Measurements from ENCODE around the gene CNTNAP5. TPM values are rescaled to one million over a fixed set of nuclear protein-coding genes. Genes with fewer than 3 reads are reported as not detected.

Gene CNTNAP5
- total and polyA plus RNA-seq, 4 experiments from 2014 or later, result not detected

DNA sequence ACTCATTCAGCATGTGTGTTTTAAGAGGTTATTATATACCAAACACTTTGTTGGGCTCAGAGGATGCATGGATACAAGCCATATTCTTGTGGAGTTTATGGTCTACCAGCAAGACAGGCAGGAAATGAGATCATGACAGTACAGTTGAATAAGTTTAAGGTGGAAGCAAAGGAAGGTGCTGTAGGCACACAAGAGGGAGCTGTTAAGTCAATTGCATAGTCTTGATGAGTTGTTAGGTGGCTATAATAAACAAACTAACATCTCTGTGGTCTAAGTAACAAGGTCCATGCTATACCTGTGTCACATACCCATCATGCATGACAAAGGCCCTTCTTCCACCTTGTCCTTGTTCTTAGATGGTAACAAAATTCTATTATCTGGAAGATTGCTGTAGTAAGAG lies 538.3 kb downstream of the CNTNAP5 start:
- no peak overlapping the region for H3K4me3 ChIP-seq (ENCODE audit: low read length in 2 of 2)
- H3K27ac ChIP-seq (ENCODE audit: low read depth, low read length), result no peak overlapping the region
- no peak for DNase-seq
- H3K36me3 ChIP-seq (ENCODE audit: insufficient read depth, low read length), result no peaks in the 10 kb centered on the region
- ChIA-PET CTCF (ENCODE audit: partially characterized antibody) (no interaction called here), POLR2A (ENCODE audit: partially characterized antibody) (no interaction called here)
- H3K27me3 ChIP-seq (ENCODE audit: insufficient read depth, low read length), result no peaks in the 10 kb centered on the region
- no peak overlapping the region for H3K27ac Mint-ChIP-seq
- H3K36me3 Mint-ChIP-seq, result no peaks in the 10 kb centered on the region
- no peaks in the 10 kb centered on the region for H3K27me3 Mint-ChIP-seq
- no peaks in the 10 kb centered on the region for H3K9me3 ChIP-seq (ENCODE audit: control insufficient read depth in 1 of 2, low read length in 2 of 2)
- no peaks in the 10 kb centered on the region for H3K4me1 ChIP-seq (ENCODE audit: insufficient read depth, low read length)
- no peak overlapping the region for H3K4me3 Mint-ChIP-seq
- H3K9me3 Mint-ChIP-seq, result peaks cover 0 to 12% (median 4%) of the 10 kb centered on the region in 8 donors
- H3K4me1 Mint-ChIP-seq, result no peaks in the 10 kb centered on the region
- intact Hi-C loops (cut with micrococcal nuclease), result no loop called here

DNA sequence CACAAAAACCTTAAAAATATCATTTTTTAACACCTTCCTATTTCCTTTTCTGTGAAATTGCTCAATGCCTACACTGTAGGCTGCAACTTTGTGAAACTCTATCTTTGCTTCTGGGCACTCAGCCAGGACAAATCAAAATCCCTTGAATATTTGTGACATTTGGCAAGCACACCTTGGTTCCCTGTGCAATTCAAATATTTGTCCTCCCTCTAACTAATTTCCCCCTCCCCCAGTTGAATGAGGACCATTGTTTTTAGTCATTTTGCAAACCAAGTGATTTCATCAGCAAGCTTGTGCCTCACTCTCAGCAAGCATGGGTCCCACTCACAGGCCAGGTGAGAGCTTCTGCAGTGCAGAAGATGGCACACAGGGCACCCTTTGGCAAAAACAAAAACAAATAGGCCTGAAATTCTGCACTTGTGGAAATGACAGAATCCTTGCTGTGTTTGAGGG lies 541.5 kb downstream of the CNTNAP5 start:
- H3K9me3 Mint-ChIP-seq, result peaks cover 0 to 19% (median 4%) of the 10 kb centered on the region in 8 donors
- H3K27me3 Mint-ChIP-seq, result no peaks in the 10 kb centered on the region
- H3K4me3 ChIP-seq (ENCODE audit: low read length in 2 of 2), result no peak overlapping the region
- intact Hi-C loops (cut with micrococcal nuclease), result no loop called here
- DNase-seq, result no peak
- ChIA-PET POLR2A (ENCODE audit: partially characterized antibody) (no interaction called here), CTCF (ENCODE audit: partially characterized antibody) (no interaction called here)
- no peaks in the 10 kb centered on the region for H3K4me1 Mint-ChIP-seq
- H3K9me3 ChIP-seq (ENCODE audit: control insufficient read depth in 1 of 2, low read length in 2 of 2), result no peaks in the 10 kb centered on the region
- no peaks in the 10 kb centered on the region for H3K36me3 ChIP-seq (ENCODE audit: insufficient read depth, low read length)
- no peak overlapping the region for H3K27ac Mint-ChIP-seq
- H3K27ac ChIP-seq (ENCODE audit: low read depth, low read length), result no peak overlapping the region
- H3K27me3 ChIP-seq (ENCODE audit: insufficient read depth, low read length), result no peaks in the 10 kb centered on the region
- no peaks in the 10 kb centered on the region for H3K4me1 ChIP-seq (ENCODE audit: insufficient read depth, low read length)
- no peak overlapping the region for H3K4me3 Mint-ChIP-seq
- no peaks in the 10 kb centered on the region for H3K36me3 Mint-ChIP-seq

DNA sequence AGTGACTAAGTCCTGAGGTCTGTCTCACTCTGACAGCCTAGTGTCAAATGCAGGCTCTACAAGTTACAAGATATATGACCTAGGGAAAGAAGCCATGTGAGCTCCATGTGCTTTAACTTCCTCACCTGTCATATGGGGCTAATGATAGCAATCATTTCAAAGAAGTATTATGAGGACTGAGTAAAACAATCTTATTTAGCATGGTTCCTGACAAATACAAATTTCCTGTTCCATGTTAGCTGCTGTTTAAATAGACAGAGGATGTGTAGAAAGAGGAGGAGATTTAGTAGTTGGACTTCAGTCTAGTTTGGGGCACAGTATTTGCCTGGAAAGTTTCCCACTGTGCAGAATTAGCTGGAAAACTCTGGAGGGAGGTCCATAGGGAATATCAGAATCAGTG lies 545.8 kb downstream of the CNTNAP5 start:
- no peaks in the 10 kb centered on the region for H3K36me3 ChIP-seq (ENCODE audit: insufficient read depth, low read length)
- no peaks in the 10 kb centered on the region for H3K27me3 Mint-ChIP-seq
- H3K4me3 Mint-ChIP-seq, result no peak overlapping the region
- H3K9me3 Mint-ChIP-seq, result peaks cover 2 to 9% (median 3%) of the 10 kb centered on the region in 8 donors
- no peak overlapping the region for H3K27ac ChIP-seq (ENCODE audit: low read depth, low read length)
- no peaks in the 10 kb centered on the region for H3K27me3 ChIP-seq (ENCODE audit: insufficient read depth, low read length)
- intact Hi-C loops (cut with micrococcal nuclease), result no loop called here
- no peak overlapping the region for H3K27ac Mint-ChIP-seq
- no peaks in the 10 kb centered on the region for H3K9me3 ChIP-seq (ENCODE audit: control insufficient read depth in 1 of 2, low read length in 2 of 2)
- H3K4me1 Mint-ChIP-seq, result no peaks in the 10 kb centered on the region
- H3K36me3 Mint-ChIP-seq, result no peaks in the 10 kb centered on the region
- DNase-seq, result no peak
- no peak overlapping the region for H3K4me3 ChIP-seq (ENCODE audit: low read length in 2 of 2)
- POLR2A ChIA-PET (ENCODE audit: partially characterized antibody), result no interaction called here
- CTCF ChIA-PET (ENCODE audit: partially characterized antibody), result no interaction called here
- H3K4me1 ChIP-seq (ENCODE audit: insufficient read depth, low read length), result no peaks in the 10 kb centered on the region

DNA sequence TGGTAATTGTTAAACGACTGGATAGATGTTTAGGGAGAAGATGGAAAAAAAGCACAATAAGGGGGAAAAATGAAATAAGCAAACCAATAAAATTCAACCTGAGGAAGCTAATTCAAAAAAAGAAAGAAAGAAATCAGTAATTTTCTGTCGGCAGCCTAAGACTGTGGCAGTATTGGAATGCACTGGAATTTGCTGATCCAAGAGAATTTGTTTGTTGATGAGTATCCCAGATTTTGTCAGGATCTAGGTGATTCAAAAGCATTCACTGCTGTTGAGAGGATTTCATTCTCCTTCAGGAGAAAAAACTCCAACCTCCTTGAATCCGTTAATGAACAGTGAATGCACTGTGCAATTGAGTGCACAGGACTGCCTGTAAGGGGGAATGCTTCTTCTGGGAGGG lies 546.7 kb downstream of the CNTNAP5 start:
- no peaks in the 10 kb centered on the region for H3K4me1 ChIP-seq (ENCODE audit: insufficient read depth, low read length)
- DNase-seq, result no peak
- no peaks in the 10 kb centered on the region for H3K36me3 ChIP-seq (ENCODE audit: insufficient read depth, low read length)
- no peak overlapping the region for H3K4me3 ChIP-seq (ENCODE audit: low read length in 2 of 2)
- H3K27ac ChIP-seq (ENCODE audit: low read depth, low read length), result no peak overlapping the region
- POLR2A ChIA-PET (ENCODE audit: partially characterized antibody), result no interaction called here
- H3K4me1 Mint-ChIP-seq, result no peaks in the 10 kb centered on the region
- H3K9me3 Mint-ChIP-seq, result peaks cover 0 to 9% (median 3%) of the 10 kb centered on the region in 8 donors
- no peaks in the 10 kb centered on the region for H3K36me3 Mint-ChIP-seq
- no peaks in the 10 kb centered on the region for H3K27me3 Mint-ChIP-seq
- no peaks in the 10 kb centered on the region for H3K27me3 ChIP-seq (ENCODE audit: insufficient read depth, low read length)
- intact Hi-C loops (cut with micrococcal nuclease), result no loop called here
- no peaks in the 10 kb centered on the region for H3K9me3 ChIP-seq (ENCODE audit: control insufficient read depth in 1 of 2, low read length in 2 of 2)
- no peak overlapping the region for H3K4me3 Mint-ChIP-seq
- CTCF ChIA-PET (ENCODE audit: partially characterized antibody), result no interaction called here
- H3K27ac Mint-ChIP-seq, result no peak overlapping the region

DNA sequence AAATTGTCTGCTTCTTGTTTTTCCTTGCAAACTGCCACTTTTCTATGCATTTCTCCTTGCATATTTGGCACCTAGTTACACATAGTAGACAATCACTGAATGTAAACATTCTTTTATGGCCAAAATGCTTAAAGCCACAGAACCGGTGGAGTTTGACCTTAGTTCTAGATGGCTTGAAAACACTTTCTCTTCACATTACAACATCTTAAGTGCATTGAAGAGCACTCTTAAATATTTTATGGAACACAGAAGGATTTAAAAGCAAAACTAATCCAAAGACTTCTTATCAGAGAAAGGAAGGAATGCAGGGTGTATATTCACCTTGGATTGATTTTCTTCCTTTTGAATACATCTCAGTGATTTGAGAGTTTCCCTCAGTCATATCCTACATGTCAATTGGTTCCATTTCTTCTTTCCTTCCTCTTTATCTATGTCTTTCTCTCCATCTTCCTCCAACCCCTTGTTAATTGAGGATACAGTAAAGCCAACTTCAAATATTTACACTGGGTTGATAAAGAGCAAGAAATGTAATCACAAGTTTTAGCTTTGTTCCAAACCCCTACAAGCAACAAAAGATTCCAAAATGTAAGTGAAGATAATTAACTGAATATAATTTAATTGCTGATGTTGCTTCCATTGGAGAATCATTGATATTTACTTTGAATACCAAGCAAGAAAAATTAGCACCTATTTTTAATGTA lies 548.0 kb downstream of the CNTNAP5 start:
- H3K27ac ChIP-seq (ENCODE audit: low read depth, low read length), result no peak overlapping the region
- POLR2A ChIA-PET (ENCODE audit: partially characterized antibody), result no interaction called here
- no peaks in the 10 kb centered on the region for H3K36me3 ChIP-seq (ENCODE audit: insufficient read depth, low read length)
- intact Hi-C loops (cut with micrococcal nuclease), result no loop called here
- Mint-ChIP-seq H3K27ac (no peak overlapping the region), H3K4me1 (no peaks in the 10 kb centered on the region), H3K36me3 (no peaks in the 10 kb centered on the region), H3K9me3 (peaks cover 0 to 14% (median 2%) of the 10 kb centered on the region in 8 donors), H3K27me3 (no peaks in the 10 kb centered on the region), H3K4me3 (no peak overlapping the region)
- DNase-seq, result no peak
- H3K4me3 ChIP-seq (ENCODE audit: low read length in 2 of 2), result no peak overlapping the region
- H3K9me3 ChIP-seq (ENCODE audit: control insufficient read depth in 1 of 2, low read length in 2 of 2), result no peaks in the 10 kb centered on the region
- no peaks in the 10 kb centered on the region for H3K27me3 ChIP-seq (ENCODE audit: insufficient read depth, low read length)
- CTCF ChIA-PET (ENCODE audit: partially characterized antibody), result no interaction called here
- no peaks in the 10 kb centered on the region for H3K4me1 ChIP-seq (ENCODE audit: insufficient read depth, low read length)

DNA sequence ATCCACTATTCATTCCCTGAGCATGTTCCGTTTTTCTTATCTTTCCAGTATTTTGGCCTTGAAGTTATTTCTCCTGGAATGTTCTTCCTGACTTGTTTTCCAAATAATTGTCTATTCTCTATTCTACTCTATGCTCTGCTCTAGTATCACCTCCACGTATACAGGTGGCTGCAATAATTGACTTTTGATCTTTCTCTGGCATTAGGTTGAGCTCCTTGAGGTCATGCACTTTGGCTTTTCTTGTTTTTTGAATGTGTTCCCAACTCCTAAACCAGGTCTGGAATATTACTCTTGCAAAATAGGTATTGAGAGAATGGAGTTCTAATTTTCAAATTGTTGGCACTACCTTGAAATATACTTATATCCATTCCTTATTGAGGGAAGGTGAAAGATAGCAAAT lies 550.4 kb downstream of the CNTNAP5 start:
- Histone ChIP-seq H3K27ac (ENCODE audit: low read depth, low read length) (no peak overlapping the region), H3K4me3 (ENCODE audit: low read length in 2 of 2) (no peak overlapping the region), H3K4me1 (ENCODE audit: insufficient read depth, low read length) (no peaks in the 10 kb centered on the region), H3K27me3 (ENCODE audit: insufficient read depth, low read length) (no peaks in the 10 kb centered on the region), H3K9me3 (ENCODE audit: control insufficient read depth in 1 of 2, low read length in 2 of 2) (no peaks in the 10 kb centered on the region), H3K36me3 (ENCODE audit: insufficient read depth, low read length) (no peaks in the 10 kb centered on the region)
- intact Hi-C loops (cut with micrococcal nuclease), result no loop called here
- DNase-seq, result no peak
- Mint-ChIP-seq H3K36me3 (no peaks in the 10 kb centered on the region), H3K27ac (no peak overlapping the region), H3K9me3 (peaks cover 0 to 9% (median 4%) of the 10 kb centered on the region in 8 donors), H3K4me1 (no peaks in the 10 kb centered on the region), H3K4me3 (no peak overlapping the region), H3K27me3 (no peaks in the 10 kb centered on the region)
- CTCF ChIA-PET (ENCODE audit: partially characterized antibody), result no interaction called here
- POLR2A ChIA-PET (ENCODE audit: partially characterized antibody), result no interaction called here

DNA sequence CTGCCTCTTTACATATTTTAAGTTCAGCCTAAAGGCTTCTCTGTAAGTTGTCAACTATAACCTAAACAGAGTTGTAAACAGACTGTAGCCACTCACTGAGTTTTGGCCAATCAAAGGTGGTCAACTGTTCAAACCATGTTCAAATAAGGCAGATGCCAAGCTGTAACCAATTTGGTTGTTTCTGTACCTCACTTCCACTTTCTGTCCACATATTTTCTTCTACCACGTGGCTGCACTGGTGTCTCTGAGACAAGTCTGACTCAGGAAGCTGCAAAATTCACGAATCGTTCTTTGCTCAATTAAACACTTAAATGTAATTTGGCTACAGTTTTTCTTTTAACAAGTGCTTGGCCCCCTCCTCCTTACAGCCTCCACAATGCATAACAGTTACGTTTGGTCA lies 555.2 kb downstream of the CNTNAP5 start:
- Mint-ChIP-seq H3K27ac (no peak overlapping the region), H3K4me3 (no peak overlapping the region), H3K9me3 (peaks cover 0 to 9% (median 4%) of the 10 kb centered on the region in 8 donors), H3K36me3 (no peaks in the 10 kb centered on the region), H3K4me1 (no peaks in the 10 kb centered on the region), H3K27me3 (no peaks in the 10 kb centered on the region)
- Histone ChIP-seq H3K27me3 (ENCODE audit: insufficient read depth, low read length) (no peaks in the 10 kb centered on the region), H3K4me3 (ENCODE audit: low read length in 2 of 2) (no peak overlapping the region), H3K27ac (ENCODE audit: low read depth, low read length) (no peak overlapping the region), H3K9me3 (ENCODE audit: control insufficient read depth in 1 of 2, low read length in 2 of 2) (no peaks in the 10 kb centered on the region), H3K4me1 (ENCODE audit: insufficient read depth, low read length) (no peaks in the 10 kb centered on the region), H3K36me3 (ENCODE audit: insufficient read depth, low read length) (no peaks in the 10 kb centered on the region)
- ChIA-PET CTCF (ENCODE audit: partially characterized antibody) (no interaction called here), POLR2A (ENCODE audit: partially characterized antibody) (no interaction called here)
- no peak for DNase-seq
- intact Hi-C loops (cut with micrococcal nuclease), result no loop called here

DNA sequence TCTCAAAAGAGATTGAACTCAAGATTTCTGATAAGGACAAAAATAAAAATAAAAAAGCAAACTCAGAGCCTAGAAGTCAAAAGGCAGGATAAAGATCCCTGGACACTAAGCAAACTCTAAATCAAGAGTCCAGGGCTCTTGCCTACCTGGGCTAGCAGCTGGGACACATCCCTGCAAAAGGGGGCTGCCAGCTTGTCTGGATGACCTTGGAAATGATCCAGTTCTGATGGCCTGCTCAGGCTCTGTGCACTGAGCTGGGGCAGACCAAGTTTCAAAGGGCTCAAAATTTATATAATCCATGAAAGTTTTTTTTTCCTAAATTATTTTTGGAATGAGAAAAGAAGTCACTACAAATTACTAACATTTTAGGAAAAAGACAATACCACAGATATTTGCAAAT lies 557.3 kb downstream of the CNTNAP5 start:
- H3K27me3 Mint-ChIP-seq, result no peaks in the 10 kb centered on the region
- H3K9me3 Mint-ChIP-seq, result peaks cover 0 to 7% (median 4%) of the 10 kb centered on the region in 8 donors
- H3K36me3 ChIP-seq (ENCODE audit: insufficient read depth, low read length), result no peaks in the 10 kb centered on the region
- ChIA-PET POLR2A (ENCODE audit: partially characterized antibody) (no interaction called here), CTCF (ENCODE audit: partially characterized antibody) (no interaction called here)
- no peaks in the 10 kb centered on the region for H3K4me1 ChIP-seq (ENCODE audit: insufficient read depth, low read length)
- H3K27ac Mint-ChIP-seq, result no peak overlapping the region
- H3K27ac ChIP-seq (ENCODE audit: low read depth, low read length), result no peak overlapping the region
- H3K9me3 ChIP-seq (ENCODE audit: control insufficient read depth in 1 of 2, low read length in 2 of 2), result no peaks in the 10 kb centered on the region
- no peaks in the 10 kb centered on the region for H3K36me3 Mint-ChIP-seq
- H3K4me3 Mint-ChIP-seq, result no peak overlapping the region
- H3K4me3 ChIP-seq (ENCODE audit: low read length in 2 of 2), result no peak overlapping the region
- H3K4me1 Mint-ChIP-seq, result no peaks in the 10 kb centered on the region
- DNase-seq, result no peak
- H3K27me3 ChIP-seq (ENCODE audit: insufficient read depth, low read length), result no peaks in the 10 kb centered on the region
- intact Hi-C loops (cut with micrococcal nuclease), result no loop called here
